PC-9 (cell line): ENCODE data around the gene BNC1. TPM values are rescaled to one million over a fixed set of nuclear protein-coding genes. Genes with fewer than 3 reads are reported as not detected.

Experiments used
- BruUV-seq: library from RNA; stranded (reverse); fragments of 400-500 nt; replicated peaks from 2 replicates; lab custom pipeline; 2021; lab: Mats Ljungman, UMichigan
- CTCF ChIA-PET: fragments of 300-600 bp; sonication (Branson Sonifier 250); formaldehyde crosslinking; loops from one replicate; lab custom pipeline; 2022; ENCODE audit warnings: antibody characterized with exemption; lab: Charles Lee
- POLR2A ChIA-PET: fragments of 300-600 bp; sonication (Branson Sonifier 250); formaldehyde crosslinking; loops from one replicate; lab custom pipeline; 2022; ENCODE audit warnings: antibody characterized with exemption; ENCODE audit not compliant: unreplicated experiment; lab: Charles Lee
- DNase-seq, 2 experiments: peaks; one replicate each; pipeline versions ENCODE4 v3.0.0 to v3.0.0-alpha.2; 2015 to 2022; ENCODE audit warnings: mixed read lengths in 1 of 2
- H2AFZ ChIP-seq: fragments of 200-600 bp; sonication (generic); 2 replicates; pipeline ENCODE4 v1.8.1; 2017; ENCODE audit warnings: antibody characterized with exemption
- H3F3A ChIP-seq: fragments of 200-600 bp; sonication (generic); 2 replicates; pipeline ENCODE4 v1.8.1; 2017; ENCODE audit warnings: antibody characterized with exemption, mild to moderate bottlenecking, low read depth; ENCODE audit not compliant: insufficient read depth
- H3K27ac ChIP-seq: fragments of 200-600 bp; sonication (generic); 2 replicates; pipeline ENCODE4 v1.6.1; 2016; ENCODE audit warnings: mixed run types
- H3K27me3 ChIP-seq: fragments of 200-600 bp; sonication (generic); 2 replicates; pipeline ENCODE4 v1.6.1; 2016; ENCODE audit warnings: low read depth, mixed run types; ENCODE audit not compliant: insufficient read depth
- H3K36me3 ChIP-seq: fragments of 200-600 bp; sonication (generic); 2 replicates; pipeline ENCODE4 v1.6.1; 2016; ENCODE audit warnings: low read depth, mixed run types
- H3K4me1 ChIP-seq: fragments of 200-600 bp; sonication (generic); replicated peaks from 2 replicates; pipeline ENCODE4 v1.6.1; 2016; ENCODE audit warnings: mixed run types; ENCODE audit not compliant: insufficient read depth
- H3K4me2 ChIP-seq: fragments of 200-600 bp; sonication (generic); 2 replicates; pipeline ENCODE4 v1.6.1; 2017; ENCODE audit warnings: mixed run types
- H3K4me3 ChIP-seq: fragments of 200-600 bp; sonication (generic); 2 replicates; pipeline ENCODE4 v1.6.1; 2016; ENCODE audit warnings: mixed run types
- H3K79me2 ChIP-seq: fragments of 200-600 bp; sonication (generic); 2 replicates; pipeline ENCODE4 v1.6.1; 2017; ENCODE audit warnings: low read depth, mixed run types
- H3K9me2 ChIP-seq: fragments of 200-600 bp; sonication (generic); 2 replicates; pipeline ENCODE4 v1.8.1; 2017; ENCODE audit warnings: mild to moderate bottlenecking; ENCODE audit not compliant: insufficient read depth
- H3K9me3 ChIP-seq: fragments of 200-600 bp; sonication (generic); 2 replicates; pipeline ENCODE4 v1.8.1; 2016; ENCODE audit warnings: low read depth; ENCODE audit not compliant: insufficient read depth
- H4K20me1 ChIP-seq: fragments of 200-600 bp; sonication (generic); 2 replicates; pipeline ENCODE4 v1.8.1; 2017; ENCODE audit not compliant: insufficient read depth
- CTCF ChIP-seq: fragments of 200-600 bp; sonication (generic); conservative IDR thresholded peaks from 2 replicates; pipeline ENCODE4 v1.6.1; 2017; ENCODE audit warnings: mixed run types, antibody characterized with exemption, mild to moderate bottlenecking, moderate library complexity
- EZH2 ChIP-seq: fragments of 200-600 bp; sonication (generic); IDR thresholded peaks from 2 replicates; pipeline ENCODE4 v1.8.0; 2017; ENCODE audit warnings: antibody characterized with exemption, low read depth
- intact Hi-C: fragments of 100-400 bp; cut with micrococcal nuclease; formaldehyde crosslinking; loops from one replicate; pipeline ENCODE4 v1.10.0; 2022; ENCODE audit not compliant: unreplicated experiment
- total RNA-seq: library from RNA; stranded (reverse); gene quantifications from 2 replicates; pipeline ENCODE4 v1.2.3, GENCODE V29; 2021

The BNC1 gene
- total RNA-seq, 1 experiment from 2014 or later = 0.83 TPM

- Histone ChIP-seq H4K20me1 (no peaks in the 10 kb centered on the region), H3K9me3 (no peaks in the 10 kb centered on the region), H3K36me3 (no peaks in the 10 kb centered on the region), H3K4me3 (no peak overlapping the region), H2AFZ (no peak overlapping the region), H3K9me2 (no peaks in the 10 kb centered on the region), H3K4me1 (peaks cover 4% of the 10 kb centered on the region; the same call in 1 of the 2 replicates), H3K79me2 (no peaks in the 10 kb centered on the region), H3K4me2 (no peak overlapping the region), H3K27ac (no peak overlapping the region), H3F3A (no peaks in the 10 kb centered on the region; the same call in 1 of the 2 replicates), H3K27me3 (no peaks in the 10 kb centered on the region)
- no TSS peak for BruUV-seq
- CTCF ChIA-PET = no interaction called here
- POLR2A ChIA-PET = no interaction called here
- intact Hi-C loops = no loop called here
- no peak for DNase-seq
- TF ChIP-seq EZH2 = no peak
- no peak for TF ChIP-seq CTCF
Observed at GRCh38 chr15:83215306-83215705, 69.2 kb downstream of the BNC1 start.

GRCh38 chr15:83210619-83211018, 73.8 kb downstream of the BNC1 start:
- no peaks in the 10 kb centered on the region for H3K9me3 ChIP-seq
- CTCF ChIA-PET = no interaction called here
- no peak overlapping the region for H3K4me3 ChIP-seq
- peaks cover 4% of the 10 kb centered on the region; the same call in 1 of the 2 replicates for H3K4me1 ChIP-seq
- H3K9me2 ChIP-seq = no peaks in the 10 kb centered on the region
- intact Hi-C loops = no loop called here
- BruUV-seq = no TSS peak
- H3K79me2 ChIP-seq = no peaks in the 10 kb centered on the region
- no peak overlapping the region for H3K27ac ChIP-seq
- TF ChIP-seq CTCF = no peak
- no peak for TF ChIP-seq EZH2
- no peaks in the 10 kb centered on the region for H4K20me1 ChIP-seq
- H3K4me2 ChIP-seq = no peak overlapping the region
- H3F3A ChIP-seq = no peaks in the 10 kb centered on the region; the same call in 1 of the 2 replicates
- no peaks in the 10 kb centered on the region for H3K27me3 ChIP-seq
- POLR2A ChIA-PET = interaction anchor here (0.6 kb wide), 1 partner anchor 876 kb away, joined by 5 read pairs; no protein-coding TSS in a partner anchor
- peak; percentile 55 to 67 for DNase-seq
- no peak overlapping the region for H2AFZ ChIP-seq
- H3K36me3 ChIP-seq = no peaks in the 10 kb centered on the region

GRCh38 chr15:83209333-83209732, 75.1 kb downstream of the BNC1 start:
- Histone ChIP-seq H3F3A (no peaks in the 10 kb centered on the region; the same call in 1 of the 2 replicates), H3K36me3 (no peaks in the 10 kb centered on the region), H3K79me2 (no peaks in the 10 kb centered on the region), H4K20me1 (no peaks in the 10 kb centered on the region), H2AFZ (no peak overlapping the region), H3K9me2 (no peaks in the 10 kb centered on the region), H3K27me3 (no peaks in the 10 kb centered on the region), H3K4me1 (peaks cover 4% of the 10 kb centered on the region; the same call in 1 of the 2 replicates), H3K27ac (no peak overlapping the region), H3K4me2 (no peak overlapping the region), H3K9me3 (no peaks in the 10 kb centered on the region), H3K4me3 (no peak overlapping the region)
- TF ChIP-seq EZH2 (no peak), CTCF (no peak)
- BruUV-seq = no TSS peak
- POLR2A ChIA-PET = no interaction called here
- DNase-seq = no peak
- CTCF ChIA-PET = no interaction called here
- intact Hi-C loops = no loop called here
